ES-I3 (cell line): ENCODE data around the gene LIPE.
"Not testable (repeated sequence)": the region's sequence is repeated elsewhere in the genome, so short reads cannot be mapped to it uniquely, and the experiment has no call there.

Experiments
- H3K36me3 ChIP-seq: 2 replicates; pipeline ENCODE4 v1.6.1; 2013; ENCODE audit warnings: mild to moderate bottlenecking, low read length, control low read depth, moderate library complexity; ENCODE audit not compliant: insufficient read depth
- H3K4me1 ChIP-seq: 2 replicates; pipeline ENCODE4 v1.6.1; 2013; ENCODE audit warnings: mild to moderate bottlenecking, control low read depth, low read length; ENCODE audit not compliant: insufficient read depth
- H3K9ac ChIP-seq: 2 replicates; pipeline ENCODE4 v1.6.1; 2013; ENCODE audit warnings: low read depth, mild to moderate bottlenecking, low read length, moderate library complexity
- H3K9me3 ChIP-seq: 2 replicates; pipeline ENCODE4 v1.6.1; 2013; ENCODE audit warnings: mild to moderate bottlenecking, low read length, moderate library complexity; ENCODE audit not compliant: control insufficient read depth, insufficient read depth

LIPE gene

GRCh38 chr19:42461231-42461630 lies 34.0 kb upstream of the LIPE start:
- H3K9ac ChIP-seq, H3K36me3 ChIP-seq, H3K9me3 ChIP-seq, H3K4me1 ChIP-seq: not testable (repeated sequence)

GRCh38 chr19:42459926-42460325 lies 32.7 kb upstream of the LIPE start:
- Histone ChIP-seq H3K9me3 (no peaks in the 10 kb centered on the region), H3K36me3 (no peaks in the 10 kb centered on the region), H3K9ac (no peak overlapping the region), H3K4me1 (peaks cover 8% of the 10 kb centered on the region)

DNA sequence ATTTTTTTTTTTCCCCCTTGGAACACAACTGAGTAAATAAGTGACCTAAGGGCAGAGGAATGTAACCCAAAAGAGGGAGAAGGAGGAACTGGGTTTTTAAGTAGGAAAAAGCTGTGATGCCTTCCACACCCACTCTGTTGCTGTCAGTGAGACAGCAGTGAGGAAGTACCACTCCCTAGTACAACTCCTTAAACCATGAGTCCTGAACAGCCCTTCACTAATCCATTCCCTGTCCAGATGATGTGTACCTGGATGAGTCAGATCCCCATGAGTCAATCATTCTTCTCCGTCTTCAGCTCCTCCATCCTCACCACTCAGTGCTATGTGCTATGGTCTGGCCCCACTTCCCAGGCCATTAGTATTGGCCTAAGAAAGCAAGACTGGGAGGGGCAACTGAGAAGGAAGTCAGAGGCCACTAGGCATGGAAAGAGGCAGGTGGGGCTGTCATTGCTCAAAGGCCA lies 28.5 kb upstream of the LIPE start:
- Histone ChIP-seq H3K9ac (no peak overlapping the region), H3K36me3 (no peaks in the 10 kb centered on the region), H3K9me3 (no peaks in the 10 kb centered on the region), H3K4me1 (peaks cover 19% of the 10 kb centered on the region)

DNA sequence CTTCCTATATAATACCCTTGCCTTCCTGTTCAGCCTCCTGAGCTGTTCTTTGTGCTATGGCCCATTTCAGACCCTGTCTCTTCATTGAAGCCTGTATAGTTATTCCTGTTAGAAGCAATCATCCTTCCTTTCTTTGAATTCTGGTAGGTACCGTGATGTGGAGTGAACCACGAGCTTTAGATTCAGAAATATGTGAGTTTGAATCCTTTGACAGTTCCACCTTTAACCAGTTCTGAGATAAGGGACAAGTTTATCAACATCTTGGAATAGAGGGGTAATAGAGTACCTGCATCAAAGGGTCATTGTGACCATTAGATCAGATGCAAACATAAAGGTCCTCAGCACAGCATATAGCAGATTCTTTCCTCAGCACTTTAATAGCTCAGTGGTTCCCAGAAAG lies 27.9 kb upstream of the LIPE start:
- Histone ChIP-seq H3K36me3 (no peaks in the 10 kb centered on the region), H3K4me1 (peaks cover 21% of the 10 kb centered on the region), H3K9ac (no peak overlapping the region), H3K9me3 (no peaks in the 10 kb centered on the region)

DNA sequence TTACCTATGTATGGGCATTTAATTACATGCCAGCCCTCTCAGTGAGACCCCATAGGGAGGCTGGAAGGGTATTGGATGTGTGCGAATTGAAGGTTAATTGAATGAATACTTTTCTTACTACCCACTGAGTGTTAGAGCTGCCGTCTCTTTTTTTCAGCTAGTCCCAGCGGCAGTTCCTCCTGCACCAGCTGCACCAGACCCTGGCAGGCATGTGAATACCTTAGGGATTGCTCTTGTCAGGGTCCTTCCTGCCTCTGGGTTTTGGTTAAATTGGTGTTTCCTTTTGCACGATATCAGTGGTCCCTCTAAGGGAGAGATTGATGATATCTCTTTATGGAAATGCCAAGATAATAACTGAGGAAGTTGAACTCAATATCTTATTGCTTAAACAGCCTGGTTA lies 25.4 kb upstream of the LIPE start:
- Histone ChIP-seq H3K4me1 (peaks cover 23% of the 10 kb centered on the region), H3K9ac (no peak overlapping the region), H3K9me3 (no peaks in the 10 kb centered on the region)

GRCh38 chr19:42450314-42450934 lies 23.2 kb upstream of the LIPE start:
- Histone ChIP-seq H3K36me3 (no peaks in the 10 kb centered on the region), H3K9me3 (no peaks in the 10 kb centered on the region), H3K9ac (no peak overlapping the region), H3K4me1 (peaks cover 18% of the 10 kb centered on the region; the same call in 1 of the 2 replicates)

More for the DNA sequence above, 25.4 kb upstream of the LIPE start:
- no peaks in the 10 kb centered on the region for H3K36me3 ChIP-seq

- H3K4me1 ChIP-seq: peaks cover 15% of the 10 kb centered on the region; the same call in 1 of the 2 replicates
- not testable (repeated sequence) for H3K9ac ChIP-seq, H3K36me3 ChIP-seq, H3K9me3 ChIP-seq
Observed at GRCh38 chr19:42448306-42448705, 21.1 kb upstream of the LIPE start.

GRCh38 chr19:42445948-42446347 lies 18.8 kb upstream of the LIPE start:
- no peaks in the 10 kb centered on the region for H3K36me3 ChIP-seq
- no peak overlapping the region for H3K9ac ChIP-seq
- peaks cover 11% of the 10 kb centered on the region for H3K4me1 ChIP-seq

DNA sequence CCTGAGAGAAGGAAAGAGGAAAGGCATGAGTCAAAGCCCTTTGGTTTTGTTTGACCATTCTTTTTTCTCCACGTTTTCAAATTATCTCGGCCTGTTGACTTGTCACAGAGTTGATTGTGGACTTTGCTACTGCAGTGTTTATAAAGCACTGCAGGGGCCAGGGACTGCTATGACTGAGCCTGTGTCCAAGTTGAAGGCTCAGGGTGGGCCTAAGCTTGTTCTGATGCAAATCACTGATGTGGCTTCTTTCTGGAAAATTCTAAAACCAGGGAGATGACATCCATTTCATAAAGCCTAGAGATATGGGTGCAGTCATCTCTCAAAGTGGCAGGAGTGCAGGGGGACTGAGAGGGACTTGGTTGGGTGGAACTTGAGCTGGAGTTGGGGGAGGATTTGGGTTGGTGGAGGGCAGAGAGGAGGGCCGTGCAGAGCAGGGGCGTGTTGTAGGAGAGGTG lies 16.8 kb upstream of the LIPE start:
- H3K36me3 ChIP-seq: no peaks in the 10 kb centered on the region
- H3K9ac ChIP-seq: no peak overlapping the region
- peaks cover 6% of the 10 kb centered on the region for H3K4me1 ChIP-seq
- H3K9me3 ChIP-seq: no peaks in the 10 kb centered on the region

More at GRCh38 chr19:42445948-42446347, 18.8 kb upstream of the LIPE start:
- no peaks in the 10 kb centered on the region for H3K9me3 ChIP-seq

GRCh38 chr19:42442833-42443232 lies 15.6 kb upstream of the LIPE start, which contains the start of gene CXCL17:
CXCL17 (minus strand) TSS chr19:42442946; CDS start chr19:42442832, 114 bp downstream.
- no peaks in the 10 kb centered on the region for H3K9me3 ChIP-seq
- peaks cover 6% of the 10 kb centered on the region for H3K4me1 ChIP-seq
- no peak within 1 kb of the TSS for H3K9ac ChIP-seq
- no peaks in the 10 kb centered on the region for H3K36me3 ChIP-seq

DNA sequence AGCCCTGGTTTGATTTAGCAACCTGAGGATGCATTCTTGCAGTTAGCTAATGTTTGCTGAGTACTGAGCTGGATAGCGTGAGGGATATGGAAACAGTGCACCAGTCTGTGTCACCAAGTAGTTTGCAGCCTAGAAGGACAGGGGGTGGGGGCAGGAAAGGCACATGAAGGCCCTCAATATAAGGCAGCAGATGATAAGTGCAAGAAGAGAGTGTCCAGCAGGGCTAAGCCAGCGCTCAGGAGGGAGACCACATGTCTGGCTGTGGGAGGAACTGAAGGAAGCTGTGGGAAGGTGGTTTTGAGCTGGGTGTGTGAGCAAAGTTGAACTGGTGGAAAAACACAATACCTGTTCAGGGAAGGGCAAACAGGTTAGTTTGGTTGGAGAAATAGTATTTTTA lies 13.9 kb upstream of the LIPE start:
- Histone ChIP-seq H3K9me3 (no peaks in the 10 kb centered on the region), H3K36me3 (no peaks in the 10 kb centered on the region), H3K9ac (no peak overlapping the region), H3K4me1 (peaks cover 6% of the 10 kb centered on the region)

DNA sequence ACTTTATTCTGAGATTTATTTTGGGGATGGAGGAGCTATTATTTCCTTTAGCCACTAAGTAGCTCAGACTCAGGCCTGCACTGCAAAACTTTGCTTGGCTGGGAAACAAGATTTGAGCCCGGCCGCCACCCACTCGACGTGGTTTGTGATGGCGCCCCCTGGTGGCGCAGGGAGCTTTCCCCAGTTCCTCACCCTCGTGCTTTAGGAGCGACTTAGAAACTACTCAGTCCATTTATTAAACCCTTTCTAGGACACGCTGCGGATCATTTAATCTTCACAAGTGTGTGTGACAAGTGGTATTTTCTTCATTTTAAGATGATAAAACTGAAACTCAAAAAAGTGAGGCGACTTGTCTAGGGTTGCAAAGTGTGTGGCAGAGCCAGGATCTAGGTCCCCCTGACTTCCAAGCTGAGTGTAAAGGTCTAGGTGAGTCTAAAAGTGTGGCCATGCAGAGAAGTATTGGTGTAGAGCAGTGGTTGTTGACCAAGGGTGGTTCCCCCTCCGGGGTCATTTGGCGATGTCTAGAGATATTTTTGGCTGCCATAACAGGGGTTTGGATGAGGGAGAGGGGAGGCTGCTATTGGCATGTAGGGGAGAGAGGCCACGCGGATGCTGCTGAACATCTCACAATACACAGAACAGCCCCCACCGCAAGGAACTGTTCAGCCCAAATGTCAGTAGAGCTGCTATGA lies 13.3 kb upstream of the LIPE start:
- Histone ChIP-seq H3K4me1 (peaks cover 6% of the 10 kb centered on the region), H3K9me3 (no peaks in the 10 kb centered on the region), H3K36me3 (no peaks in the 10 kb centered on the region), H3K9ac (no peak overlapping the region)

DNA sequence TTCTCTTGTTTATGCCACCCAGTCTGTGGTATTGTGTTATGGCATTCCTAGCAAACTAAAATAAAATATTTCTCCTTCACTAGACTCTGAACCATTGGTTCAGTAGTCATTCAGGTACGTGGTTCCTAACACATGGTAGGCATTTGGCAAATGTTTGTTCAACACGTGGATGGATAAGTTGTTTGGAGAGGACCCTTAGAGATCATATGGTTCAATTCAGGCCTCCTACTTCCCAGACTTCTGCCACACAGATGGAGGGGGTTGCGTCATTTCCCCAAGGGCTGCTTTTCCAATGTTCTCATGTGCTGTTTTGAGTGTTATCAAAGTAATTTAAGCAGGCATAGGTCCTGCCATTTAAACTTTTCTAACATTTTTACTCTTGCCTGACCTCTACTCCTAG lies 8.8 kb upstream of the LIPE start:
- no peaks in the 10 kb centered on the region for H3K9me3 ChIP-seq

GRCh38 chr19:42435316-42435715 lies 8.1 kb upstream of the LIPE start:
- H3K36me3 ChIP-seq: no peaks in the 10 kb centered on the region
- peaks cover 3% of the 10 kb centered on the region; the same call in 1 of the 2 replicates for H3K4me1 ChIP-seq
- no peak overlapping the region for H3K9ac ChIP-seq
- H3K9me3 ChIP-seq: no peaks in the 10 kb centered on the region

More for the DNA sequence above, 8.8 kb upstream of the LIPE start:
- Histone ChIP-seq H3K4me1 (peaks cover 3% of the 10 kb centered on the region; the same call in 1 of the 2 replicates), H3K9ac (no peak overlapping the region), H3K36me3 (no peaks in the 10 kb centered on the region)
